ENCODE data around the gene UFD1.

UFD1 gene

GRCh38 chr22:19519041-19519926 is 40.3 kb upstream of the UFD1 start:
- DNase-seq (ENCODE audit: low read depth, low spot score), result no peak

GRCh38 chr22:19518635-19519034 is 39.6 kb upstream of the UFD1 start:
- no peak for DNase-seq (ENCODE audit: low read depth, low spot score)
- Histone ChIP-seq H3K9ac (ENCODE audit: insufficient read length, low read depth) (no peak overlapping the region), H3K27me3 (ENCODE audit: insufficient read depth, insufficient read length) (peaks cover 8% of the 10 kb centered on the region), H3K9me3 (ENCODE audit: insufficient read depth, low read length) (no peaks in the 10 kb centered on the region), H3K36me3 (ENCODE audit: insufficient read depth, insufficient read length, low read length) (peaks cover 63% of the 10 kb centered on the region), H3K4me3 (ENCODE audit: insufficient read length, low read depth) (no peak overlapping the region), H3K4me1 (ENCODE audit: insufficient read depth, insufficient read length) (peaks cover 9% of the 10 kb centered on the region)
- TF ChIP-seq YY1 (IDR thresholded peaks at IDR 0.05; ENCODE audit: insufficient read depth, insufficient read length) (no peak), ZNF274 (IDR thresholded peaks at IDR 0.05; ENCODE audit: low read depth, low read length) (no peak), SUZ12 (IDR thresholded peaks at IDR 0.05; ENCODE audit: extremely low read depth, insufficient read depth, insufficient read length) (no peak)

More at GRCh38 chr22:19519041-19519926, 40.3 kb upstream of the UFD1 start:
- peaks cover 59% of the 10 kb centered on the region for H3K36me3 ChIP-seq (ENCODE audit: insufficient read depth, insufficient read length, low read length)
- no peaks in the 10 kb centered on the region for H3K9me3 ChIP-seq (ENCODE audit: insufficient read depth, low read length)
- H3K9ac ChIP-seq (ENCODE audit: insufficient read length, low read depth), result no peak overlapping the region
- TF ChIP-seq SUZ12 (IDR thresholded peaks at IDR 0.05; ENCODE audit: extremely low read depth, insufficient read depth, insufficient read length) (no peak), ZNF274 (IDR thresholded peaks at IDR 0.05; ENCODE audit: low read depth, low read length) (no peak), YY1 (IDR thresholded peaks at IDR 0.05; ENCODE audit: insufficient read depth, insufficient read length) (no peak)
- H3K27me3 ChIP-seq (ENCODE audit: insufficient read depth, insufficient read length), result peaks cover 14% of the 10 kb centered on the region
- peaks cover 9% of the 10 kb centered on the region for H3K4me1 ChIP-seq (ENCODE audit: insufficient read depth, insufficient read length)
- H3K4me3 ChIP-seq (ENCODE audit: insufficient read length, low read depth), result no peak overlapping the region

GRCh38 chr22:19517919-19518611 is 39.1 kb upstream of the UFD1 start:
- H3K27me3 ChIP-seq (ENCODE audit: insufficient read depth, insufficient read length), result peaks cover 3% of the 10 kb centered on the region
- no peaks in the 10 kb centered on the region for H3K9me3 ChIP-seq (ENCODE audit: insufficient read depth, low read length)
- DNase-seq (ENCODE audit: low read depth, low spot score), result no peak
- H3K4me1 ChIP-seq (ENCODE audit: insufficient read depth, insufficient read length), result peaks cover 9% of the 10 kb centered on the region
- peaks cover 65% of the 10 kb centered on the region for H3K36me3 ChIP-seq (ENCODE audit: insufficient read depth, insufficient read length, low read length)
- H3K4me3 ChIP-seq (ENCODE audit: insufficient read length, low read depth), result no peak overlapping the region
- TF ChIP-seq SUZ12 (IDR thresholded peaks at IDR 0.05; ENCODE audit: extremely low read depth, insufficient read depth, insufficient read length) (no peak), YY1 (IDR thresholded peaks at IDR 0.05; ENCODE audit: insufficient read depth, insufficient read length) (no peak), ZNF274 (IDR thresholded peaks at IDR 0.05; ENCODE audit: low read depth, low read length) (no peak)
- H3K9ac ChIP-seq (ENCODE audit: insufficient read length, low read depth), result no peak overlapping the region

GRCh38 chr22:19517171-19517500 is 38.1 kb upstream of the UFD1 start:
- Histone ChIP-seq H3K4me3 (ENCODE audit: insufficient read length, low read depth) (no peak overlapping the region), H3K9ac (ENCODE audit: insufficient read length, low read depth) (no peak overlapping the region), H3K9me3 (ENCODE audit: insufficient read depth, low read length) (no peaks in the 10 kb centered on the region), H3K36me3 (ENCODE audit: insufficient read depth, insufficient read length, low read length) (peaks cover 69% of the 10 kb centered on the region), H3K27me3 (ENCODE audit: insufficient read depth, insufficient read length) (no peaks in the 10 kb centered on the region), H3K4me1 (ENCODE audit: insufficient read depth, insufficient read length) (peaks cover under 1% of the 10 kb centered on the region)
- no peak for TF ChIP-seq SUZ12 (IDR thresholded peaks at IDR 0.05; ENCODE audit: extremely low read depth, insufficient read depth, insufficient read length)
- no peak for DNase-seq (ENCODE audit: low read depth, low spot score)

- H3K9ac ChIP-seq (ENCODE audit: insufficient read length, low read depth), result no peak overlapping the region
- H3K36me3 ChIP-seq (ENCODE audit: insufficient read depth, insufficient read length, low read length), result peaks cover 73% of the 10 kb centered on the region
- TF ChIP-seq SUZ12 (IDR thresholded peaks at IDR 0.05; ENCODE audit: extremely low read depth, insufficient read depth, insufficient read length) (no peak), ZNF274 (IDR thresholded peaks at IDR 0.05; ENCODE audit: low read depth, low read length) (no peak), YY1 (IDR thresholded peaks at IDR 0.05; ENCODE audit: insufficient read depth, insufficient read length) (no peak)
- no peaks in the 10 kb centered on the region for H3K9me3 ChIP-seq (ENCODE audit: insufficient read depth, low read length)
- H3K4me3 ChIP-seq (ENCODE audit: insufficient read length, low read depth), result no peak overlapping the region
- H3K27me3 ChIP-seq (ENCODE audit: insufficient read depth, insufficient read length), result no peaks in the 10 kb centered on the region
- DNase-seq (ENCODE audit: low read depth, low spot score), result no peak
- no peaks in the 10 kb centered on the region for H3K4me1 ChIP-seq (ENCODE audit: insufficient read depth, insufficient read length)
Measured at GRCh38 chr22:19516378-19517170, 37.6 kb upstream of the UFD1 start.

- no peak for DNase-seq (ENCODE audit: low read depth, low spot score)
- Histone ChIP-seq H3K4me3 (ENCODE audit: insufficient read length, low read depth) (no peak overlapping the region), H3K9me3 (ENCODE audit: insufficient read depth, low read length) (no peaks in the 10 kb centered on the region), H3K27me3 (ENCODE audit: insufficient read depth, insufficient read length) (no peaks in the 10 kb centered on the region), H3K4me1 (ENCODE audit: insufficient read depth, insufficient read length) (no peaks in the 10 kb centered on the region), H3K9ac (ENCODE audit: insufficient read length, low read depth) (no peak overlapping the region), H3K36me3 (ENCODE audit: insufficient read depth, insufficient read length, low read length) (peaks cover 74% of the 10 kb centered on the region)
- no peak for TF ChIP-seq ZNF274 (IDR thresholded peaks at IDR 0.05; ENCODE audit: low read depth, low read length)
- no peak for TF ChIP-seq SUZ12 (IDR thresholded peaks at IDR 0.05; ENCODE audit: extremely low read depth, insufficient read depth, insufficient read length)
- TF ChIP-seq YY1 (IDR thresholded peaks at IDR 0.05; ENCODE audit: insufficient read depth, insufficient read length), result no peak
Measured at GRCh38 chr22:19515654-19516377, 36.8 kb upstream of the UFD1 start.
